Vagina (tissue), 2 donors: ENCODE data around the gene TTC28.

Experiments
- CTCF ChIP-seq, 3 experiments: fragments of 450-650 bp in 2 of 3; fragments of 200-600 bp in 1 of 3; sonication (generic) in 1 of 3; IDR thresholded peaks; one replicate each; pipeline ENCODE4 v1.5.1; 2017 to 2019; ENCODE audit warnings: antibody characterized with exemption in 3 of 3, mild to moderate bottlenecking in 2 of 3, moderate library complexity in 2 of 3
- POLR2A ChIP-seq, 2 donors: fragments of 450-650 bp; IDR thresholded peaks; one replicate each; pipeline ENCODE4 v1.6.1; 2017; ENCODE audit warnings: antibody characterized with exemption in 2 of 2, mild to moderate bottlenecking in 2 of 2, moderate library complexity in 2 of 2

GRCh38 chr22:28568099-28568498 lies 111.5 kb downstream of the TTC28 start:
- TF ChIP-seq CTCF (IDR thresholded peaks at IDR 0.05) (no peak), POLR2A (IDR thresholded peaks at IDR 0.05) (no peak)
